HG03442 (cell line): ENCODE data around the gene FBXL12.
"Not testable (repeated sequence)": the region's sequence is repeated elsewhere in the genome, so short reads cannot be mapped to it uniquely, and the experiment has no call there.

Source experiments
- ATAC-seq: cut with Tn5 transposase; IDR thresholded peaks from one replicate; pipeline ENCODE4 v1.9.1; 2021; ENCODE audit warnings: mild to moderate bottlenecking, moderate library complexity; ENCODE audit not compliant: unreplicated experiment

The FBXL12 gene, protein sequence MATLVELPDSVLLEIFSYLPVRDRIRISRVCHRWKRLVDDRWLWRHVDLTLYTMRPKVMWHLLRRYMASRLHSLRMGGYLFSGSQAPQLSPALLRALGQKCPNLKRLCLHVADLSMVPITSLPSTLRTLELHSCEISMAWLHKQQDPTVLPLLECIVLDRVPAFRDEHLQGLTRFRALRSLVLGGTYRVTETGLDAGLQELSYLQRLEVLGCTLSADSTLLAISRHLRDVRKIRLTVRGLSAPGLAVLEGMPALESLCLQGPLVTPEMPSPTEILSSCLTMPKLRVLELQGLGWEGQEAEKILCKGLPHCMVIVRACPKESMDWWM

GRCh38 chr19:9818734-9819595 lies at the start of gene FBXL12:
Gene FBXL12 (minus strand): TSS chr19:9819079. CDS start chr19:9818813, 266 bp downstream.
- peak; percentile 81 for ATAC-seq

- no peak for ATAC-seq
Measured at GRCh38 chr19:9865732-9866501, 47.0 kb upstream of the FBXL12 start.

- no peak for ATAC-seq
Measured at GRCh38 chr19:9863759-9864158, 44.9 kb upstream of the FBXL12 start.

- no peak for ATAC-seq
Measured at GRCh38 chr19:9862938-9863337, 44.1 kb upstream of the FBXL12 start.

GRCh38 chr19:9861503-9861902 lies 42.6 kb upstream of the FBXL12 start:
- no peak for ATAC-seq

DNA sequence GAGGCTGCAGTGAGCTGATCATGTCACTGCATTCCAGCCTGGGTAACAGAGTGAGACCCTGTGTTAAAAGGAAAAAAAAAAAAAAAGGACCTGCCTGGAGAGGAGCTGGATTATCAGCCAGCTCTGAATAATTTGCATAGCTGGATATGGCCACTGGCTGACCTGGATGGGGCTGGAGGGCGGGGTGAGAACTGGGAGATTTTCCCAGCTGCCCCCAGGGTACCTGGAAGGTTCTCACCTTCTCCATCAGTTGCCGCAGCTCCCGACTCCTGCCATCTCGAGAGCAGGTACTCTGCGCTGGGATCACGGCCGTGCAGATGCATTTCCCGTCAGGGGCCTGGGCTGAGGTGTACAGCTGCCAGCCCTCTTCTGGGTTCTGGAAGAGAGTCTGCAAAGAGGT lies 41.5 kb upstream of the FBXL12 start:
- no peak for ATAC-seq

DNA sequence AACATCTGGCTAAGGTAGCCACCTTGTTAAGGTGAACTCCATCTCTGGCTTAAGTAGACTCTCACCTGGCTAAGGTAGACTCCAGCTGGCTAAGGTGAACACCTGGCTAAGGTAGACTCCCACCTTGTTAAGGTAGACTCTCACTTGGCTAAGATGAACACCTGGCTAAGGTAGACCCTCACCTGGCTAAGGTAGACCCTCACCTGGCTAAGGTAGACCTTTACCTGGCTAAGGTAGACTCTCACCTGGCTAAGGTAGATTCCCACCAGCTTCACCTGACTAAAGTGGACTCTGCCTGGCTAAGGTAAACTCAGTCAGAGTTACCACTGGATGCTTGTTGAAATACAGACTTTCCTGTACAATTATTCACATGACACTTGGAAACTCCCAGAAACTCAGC lies 39.9 kb upstream of the FBXL12 start:
- ATAC-seq = no peak

DNA sequence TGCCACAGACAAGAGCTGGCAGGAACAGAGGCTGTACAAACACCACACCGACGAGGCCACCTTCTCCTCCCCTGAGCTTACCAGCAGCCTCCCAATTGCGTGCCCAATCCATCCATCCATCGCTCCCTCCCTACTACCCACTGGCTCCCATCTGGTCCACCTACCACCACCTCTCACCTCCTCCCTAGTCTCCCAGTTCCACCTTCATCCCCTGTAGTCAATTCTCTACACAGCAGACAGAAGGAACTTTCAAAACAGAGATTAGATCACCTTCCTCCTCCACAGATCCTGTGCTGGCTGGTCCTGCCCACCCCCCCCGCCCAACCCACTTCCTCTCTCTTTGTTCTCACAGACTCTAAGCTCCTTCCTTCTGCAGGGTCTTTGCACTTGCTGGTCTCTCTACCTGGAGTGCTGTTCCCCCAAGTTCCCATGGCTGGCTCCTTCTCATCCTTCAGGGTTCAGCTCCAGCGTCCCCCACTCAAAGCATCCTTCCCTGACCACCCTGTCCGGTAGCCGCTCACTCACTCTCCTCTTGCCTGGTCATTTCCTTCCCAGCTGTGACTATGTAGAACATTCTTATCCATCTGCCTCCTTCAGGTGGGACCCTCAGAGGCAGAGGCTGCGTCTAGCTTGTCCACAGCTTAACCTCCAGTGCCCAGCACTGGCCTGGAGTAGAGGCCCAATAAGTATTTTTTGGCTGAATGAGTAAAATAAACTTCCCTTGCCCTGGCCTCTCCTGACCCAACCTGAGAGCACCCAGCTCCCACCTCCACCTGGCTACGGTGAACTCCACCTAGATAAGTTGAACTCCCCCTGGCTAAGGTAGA lies 39.3 kb upstream of the FBXL12 start:
- ATAC-seq = no peak

DNA sequence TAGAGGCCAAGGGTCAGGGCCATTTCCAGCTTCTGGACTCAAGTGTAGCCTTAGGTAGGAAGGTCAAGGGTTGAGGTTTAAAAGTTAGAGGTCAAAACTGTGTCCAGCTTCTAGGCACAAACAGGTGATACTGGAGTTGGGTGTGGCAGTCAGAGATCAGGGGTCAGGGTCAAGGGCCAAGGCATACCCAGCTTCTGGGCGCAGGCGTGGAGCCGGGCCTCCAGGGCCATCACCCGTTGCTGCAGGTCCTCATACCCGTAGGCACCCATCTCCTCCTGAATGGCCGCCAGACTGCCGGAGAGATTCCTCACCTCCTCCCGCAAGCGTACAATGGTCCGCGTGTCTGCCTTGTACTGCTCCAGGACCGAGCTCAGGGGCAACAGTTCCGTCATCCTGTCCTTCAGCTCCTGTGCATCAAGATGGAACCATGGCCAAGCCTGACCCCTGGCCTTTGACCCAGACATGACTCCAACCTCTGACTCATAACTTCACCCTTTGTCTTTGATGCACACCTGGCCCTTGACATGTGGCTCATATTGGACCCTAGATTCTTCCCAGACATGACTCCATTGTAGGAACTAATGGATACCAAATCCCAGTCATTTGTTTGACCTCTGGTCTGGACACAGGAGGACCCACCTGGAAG lies 38.3 kb upstream of the FBXL12 start:
- no peak for ATAC-seq

- ATAC-seq = no peak
Measured at GRCh38 chr19:9856609-9857008, 37.7 kb upstream of the FBXL12 start.

GRCh38 chr19:9854282-9854846 lies 35.5 kb upstream of the FBXL12 start:
- ATAC-seq = no peak

- no peak for ATAC-seq
Measured at GRCh38 chr19:9850235-9850959, 31.5 kb upstream of the FBXL12 start.

DNA sequence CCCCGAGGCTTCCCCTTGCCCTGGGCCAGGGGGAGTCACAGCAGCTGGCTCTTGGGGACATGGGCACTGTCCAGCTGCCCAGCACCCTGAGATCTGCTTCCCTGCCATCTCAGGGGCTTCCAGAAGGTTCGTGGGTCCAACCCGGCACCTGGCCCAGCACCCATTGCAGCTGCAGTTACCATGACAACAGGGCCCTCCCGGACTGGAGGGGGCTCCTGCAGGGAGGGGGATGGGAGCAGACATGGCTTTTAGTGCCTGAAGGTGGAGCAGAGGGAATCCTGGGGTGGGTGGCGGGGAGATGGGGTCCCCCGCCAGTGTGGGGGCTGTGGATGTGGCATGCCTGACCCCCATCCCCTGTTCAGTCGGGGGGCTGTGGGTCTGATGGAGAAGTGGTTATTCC lies 30.9 kb upstream of the FBXL12 start:
- ATAC-seq = no peak

GRCh38 chr19:9848762-9849161 lies 29.9 kb upstream of the FBXL12 start:
- ATAC-seq = no peak

GRCh38 chr19:9848060-9848459 lies 29.2 kb upstream of the FBXL12 start:
- no peak for ATAC-seq

- no peak for ATAC-seq
Measured at GRCh38 chr19:9847087-9847671, 28.3 kb upstream of the FBXL12 start.

- not testable (repeated sequence) for ATAC-seq
Measured at GRCh38 chr19:9843626-9844273, 24.9 kb upstream of the FBXL12 start.
